HG02759 (cell line): ENCODE measurements around the gene PRKAG2.

Experiments
- ATAC-seq: cut with Tn5 transposase; IDR thresholded peaks from one replicate; pipeline ENCODE4 v1.9.1; 2021; ENCODE audit warnings: mild to moderate bottlenecking, moderate library complexity; ENCODE audit not compliant: unreplicated experiment

PRKAG2 gene

DNA sequence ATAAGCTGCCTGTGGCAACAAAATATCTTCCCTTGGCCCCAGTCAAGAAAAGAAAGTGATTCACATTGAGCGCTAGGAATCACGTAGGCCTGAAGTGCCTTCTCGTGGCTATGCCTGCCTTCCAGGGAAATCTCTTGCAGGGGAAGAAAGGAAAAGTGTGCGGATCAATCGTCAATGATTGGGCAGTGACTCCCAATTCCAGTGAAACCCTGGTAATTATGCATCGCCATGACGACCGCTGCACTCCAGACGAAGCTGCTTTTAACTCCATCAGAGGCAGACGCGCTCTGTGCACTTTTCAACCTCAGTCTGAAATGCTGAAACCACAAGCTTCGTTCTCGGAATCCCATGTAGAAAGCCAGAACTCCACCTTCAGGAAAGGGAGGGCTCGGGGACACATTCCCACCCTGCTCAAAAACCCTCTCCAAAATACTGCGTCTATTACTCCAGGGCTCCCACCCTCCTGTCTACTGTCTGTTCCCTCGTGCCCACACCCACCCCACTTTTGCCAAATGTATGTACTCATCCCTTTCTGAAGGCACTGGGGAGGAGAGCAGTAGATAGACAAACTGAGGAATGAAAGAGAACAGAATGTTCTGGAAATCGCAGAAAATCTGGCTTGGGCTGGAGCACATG is 24.2 kb upstream of the PRKAG2 start:
- ATAC-seq = no peak

DNA sequence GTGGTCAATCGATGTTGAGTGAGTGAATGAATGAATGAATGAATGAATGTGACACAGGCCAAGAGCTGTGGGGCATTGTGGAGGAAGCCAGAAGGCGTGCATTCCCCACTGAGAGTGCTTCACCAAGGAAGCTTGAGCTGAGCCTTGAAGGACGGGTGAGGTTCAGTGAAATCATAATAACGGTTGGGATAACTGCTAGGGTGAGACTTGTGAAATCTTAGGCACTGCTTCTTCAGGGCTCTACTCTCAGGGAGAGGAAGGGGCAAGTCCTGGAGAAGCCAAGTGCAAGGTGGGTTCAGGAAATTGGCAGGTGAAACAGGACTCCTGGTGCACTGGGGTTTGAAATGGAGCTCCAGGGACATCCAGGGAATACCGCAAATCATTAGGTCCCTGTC is 23.7 kb upstream of the PRKAG2 start:
- no peak for ATAC-seq

DNA sequence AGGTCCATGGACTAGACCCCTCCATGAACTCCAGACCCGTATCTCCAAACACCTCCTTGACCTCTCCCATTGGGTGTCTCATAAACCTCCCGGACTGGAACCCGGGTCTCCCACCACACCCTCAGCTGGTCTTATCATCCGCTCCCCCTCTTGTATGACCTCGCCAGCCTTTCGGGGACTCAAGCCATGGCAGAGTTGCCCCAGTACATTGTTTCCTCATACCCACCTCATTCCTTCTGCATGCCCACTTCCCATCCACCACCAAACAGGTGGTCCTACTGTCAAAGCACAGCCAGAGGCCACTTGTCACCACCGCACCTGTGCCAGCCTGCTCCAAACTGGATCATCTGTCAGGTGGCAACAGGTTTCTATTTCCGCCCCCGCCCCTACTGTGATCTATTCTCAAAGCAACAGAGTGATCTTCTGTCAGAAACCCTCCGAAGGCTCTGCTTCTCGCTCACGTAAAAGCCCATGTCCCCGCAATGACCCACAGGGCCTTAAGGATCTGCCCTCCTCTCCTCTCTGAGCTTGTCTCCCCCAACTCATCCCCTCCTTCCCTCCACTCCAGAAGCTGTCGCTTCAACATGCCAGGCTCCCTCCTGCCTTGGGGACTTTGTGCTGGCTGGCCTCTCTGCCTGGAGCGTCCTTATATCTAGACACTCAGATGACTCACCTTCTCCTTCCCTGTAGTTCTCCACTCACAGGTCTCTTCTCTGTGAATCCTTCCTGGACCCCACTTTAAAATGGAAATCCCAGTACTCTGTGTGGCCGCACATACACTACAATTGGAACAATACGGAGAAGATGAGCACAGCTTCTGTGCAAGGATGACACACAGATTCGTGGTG is 22.8 kb upstream of the PRKAG2 start:
- ATAC-seq = no peak

DNA sequence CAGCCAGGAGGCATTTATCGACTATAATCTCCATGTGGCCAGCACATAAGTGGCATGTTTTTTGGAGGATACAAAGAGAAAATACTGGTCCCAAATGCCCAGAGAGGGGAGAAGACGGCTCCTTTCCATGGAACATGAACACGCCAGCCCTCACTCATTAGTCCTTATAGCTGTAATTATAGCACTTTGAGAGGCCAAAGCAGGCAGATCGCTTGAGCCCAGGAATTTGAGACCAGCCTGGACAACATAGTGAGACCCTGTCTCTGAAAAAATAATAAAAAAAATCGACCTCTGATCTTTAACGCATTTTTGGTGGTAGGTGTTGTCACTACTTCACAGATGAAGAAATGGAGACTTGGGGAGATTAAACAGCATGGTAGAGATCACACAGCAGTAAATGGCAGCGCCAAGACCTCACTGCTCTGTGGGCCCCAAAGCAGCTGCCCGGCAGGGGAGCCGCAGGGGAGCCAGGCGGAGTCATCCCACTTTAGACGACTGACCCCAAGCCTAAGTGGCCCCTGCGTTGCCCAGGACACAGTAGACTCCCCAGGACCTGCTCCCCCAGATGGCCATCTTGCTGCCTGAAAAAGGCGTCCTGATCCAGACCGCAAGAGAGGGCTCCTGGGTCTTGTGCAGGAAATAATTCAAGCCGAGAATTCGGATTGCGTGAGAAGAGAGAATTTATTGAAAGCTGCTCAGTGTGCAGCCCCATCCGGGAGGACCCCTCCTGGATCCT is 21.2 kb upstream of the PRKAG2 start:
- ATAC-seq = no peak

DNA sequence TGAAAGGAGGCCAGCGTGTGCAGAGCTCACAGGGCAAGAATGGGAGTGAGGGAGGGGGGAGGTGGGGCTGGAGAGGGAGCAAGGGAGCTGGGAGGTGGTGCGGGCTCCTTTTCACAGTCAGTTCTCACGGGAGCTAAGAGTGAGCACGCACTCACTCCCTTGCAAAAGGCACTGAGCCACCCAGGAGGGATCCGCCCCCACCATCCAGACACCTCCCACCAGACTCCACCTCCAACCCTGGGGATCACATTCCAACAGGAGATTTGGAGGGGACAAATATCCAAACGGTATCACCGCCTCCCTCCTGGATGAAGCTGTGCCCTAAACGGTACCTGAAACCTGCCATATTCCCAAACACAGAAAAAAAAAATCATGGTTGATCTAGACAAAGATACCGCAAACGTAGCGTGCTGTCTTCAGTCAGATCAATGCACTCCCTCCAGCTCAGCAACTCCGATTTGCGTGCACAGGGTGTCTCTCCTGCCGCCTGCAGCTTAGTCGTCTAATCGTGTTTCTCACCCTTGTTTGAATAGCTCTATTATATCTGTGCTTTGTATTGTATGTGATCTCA is 20.3 kb upstream of the PRKAG2 start:
- no peak for ATAC-seq

DNA sequence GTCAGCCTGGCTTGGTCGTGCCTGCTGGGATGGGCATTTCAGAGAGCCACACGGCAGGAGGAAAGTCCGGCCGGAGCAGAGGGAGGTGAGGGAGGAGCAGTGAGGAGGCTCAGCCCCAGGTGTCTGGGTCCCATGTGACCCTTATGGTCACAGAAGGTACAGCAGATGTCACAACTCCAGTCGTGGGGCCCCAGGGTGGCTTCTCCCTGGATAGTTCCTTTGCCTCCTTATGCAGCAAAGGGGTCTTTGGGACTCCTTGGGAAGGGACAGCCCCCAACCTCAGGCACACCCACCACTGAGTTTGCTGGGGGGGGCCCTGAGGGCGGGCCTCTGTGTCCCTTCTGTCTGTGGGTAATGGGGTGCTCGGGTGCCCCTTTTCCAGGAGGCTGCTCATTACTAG is 19.6 kb upstream of the PRKAG2 start:
- no peak for ATAC-seq

DNA sequence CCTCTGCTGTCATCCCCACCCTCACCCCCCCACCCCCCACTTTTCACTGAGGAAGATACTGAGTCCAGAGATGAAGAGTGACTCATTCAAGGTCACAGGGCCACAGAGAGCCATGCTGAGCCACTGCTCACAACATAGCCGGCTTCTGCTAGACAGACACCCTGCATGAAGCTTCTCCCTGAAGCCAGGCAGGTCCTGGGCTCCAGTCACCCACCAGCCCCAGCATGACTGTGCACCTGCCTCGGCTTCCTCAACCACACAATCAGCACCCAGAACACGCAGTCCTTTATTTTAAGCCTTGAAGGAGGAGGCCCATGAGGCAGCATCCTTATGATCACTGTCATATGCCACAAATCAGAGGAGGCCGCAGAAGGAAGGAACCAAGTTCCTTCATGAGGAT is 19.2 kb upstream of the PRKAG2 start:
- ATAC-seq = no peak

DNA sequence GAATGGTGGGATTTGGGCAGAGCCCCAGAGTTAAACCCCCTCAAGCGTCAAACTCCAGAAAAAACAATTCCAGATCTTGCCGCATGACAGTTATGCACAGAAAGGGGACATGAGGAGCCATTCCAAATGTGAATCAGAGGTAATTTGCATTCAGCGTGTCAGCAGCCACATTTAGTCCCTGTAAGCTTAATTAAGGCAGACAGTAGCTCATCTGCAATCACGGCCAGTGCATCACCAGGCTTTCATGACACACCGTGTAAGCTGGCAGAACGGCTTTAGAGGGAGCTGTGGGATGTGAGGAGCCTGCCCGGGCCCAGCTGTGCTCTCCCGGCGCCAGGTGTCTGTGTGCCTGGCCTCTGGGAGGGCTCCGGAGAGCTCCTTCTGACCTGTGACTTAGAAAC is 18.7 kb upstream of the PRKAG2 start:
- ATAC-seq = no peak

DNA sequence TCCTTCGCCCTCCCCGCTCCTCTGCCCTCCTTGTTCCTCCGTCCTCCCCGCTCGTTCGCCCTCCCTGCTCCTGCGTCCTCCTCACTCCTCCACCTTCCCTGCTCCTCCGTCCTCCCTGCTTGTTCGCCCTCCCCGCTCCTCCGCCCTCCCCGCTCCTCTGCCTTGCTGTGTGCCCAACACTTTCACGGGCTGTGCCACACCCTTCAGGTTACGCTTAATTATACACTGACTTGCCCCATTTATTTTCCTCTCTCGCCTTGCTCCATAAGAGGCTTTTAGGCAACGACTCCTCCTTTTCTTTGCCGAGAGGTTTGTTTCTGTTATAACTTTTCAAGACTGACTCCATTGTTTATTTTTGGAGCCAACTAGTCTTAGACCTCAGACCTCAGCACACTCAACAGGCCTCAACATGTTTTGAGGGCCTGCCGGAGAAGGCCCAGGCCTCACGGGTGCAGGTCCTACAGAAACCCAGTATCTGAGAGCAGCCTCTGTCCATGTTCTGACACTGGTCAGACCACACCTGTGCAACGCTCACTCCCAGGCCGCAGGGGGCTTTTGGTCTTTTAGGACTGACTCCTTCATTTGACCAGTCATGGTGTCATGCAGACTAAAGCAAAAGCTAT is 18.2 kb upstream of the PRKAG2 start:
- ATAC-seq = no peak

DNA sequence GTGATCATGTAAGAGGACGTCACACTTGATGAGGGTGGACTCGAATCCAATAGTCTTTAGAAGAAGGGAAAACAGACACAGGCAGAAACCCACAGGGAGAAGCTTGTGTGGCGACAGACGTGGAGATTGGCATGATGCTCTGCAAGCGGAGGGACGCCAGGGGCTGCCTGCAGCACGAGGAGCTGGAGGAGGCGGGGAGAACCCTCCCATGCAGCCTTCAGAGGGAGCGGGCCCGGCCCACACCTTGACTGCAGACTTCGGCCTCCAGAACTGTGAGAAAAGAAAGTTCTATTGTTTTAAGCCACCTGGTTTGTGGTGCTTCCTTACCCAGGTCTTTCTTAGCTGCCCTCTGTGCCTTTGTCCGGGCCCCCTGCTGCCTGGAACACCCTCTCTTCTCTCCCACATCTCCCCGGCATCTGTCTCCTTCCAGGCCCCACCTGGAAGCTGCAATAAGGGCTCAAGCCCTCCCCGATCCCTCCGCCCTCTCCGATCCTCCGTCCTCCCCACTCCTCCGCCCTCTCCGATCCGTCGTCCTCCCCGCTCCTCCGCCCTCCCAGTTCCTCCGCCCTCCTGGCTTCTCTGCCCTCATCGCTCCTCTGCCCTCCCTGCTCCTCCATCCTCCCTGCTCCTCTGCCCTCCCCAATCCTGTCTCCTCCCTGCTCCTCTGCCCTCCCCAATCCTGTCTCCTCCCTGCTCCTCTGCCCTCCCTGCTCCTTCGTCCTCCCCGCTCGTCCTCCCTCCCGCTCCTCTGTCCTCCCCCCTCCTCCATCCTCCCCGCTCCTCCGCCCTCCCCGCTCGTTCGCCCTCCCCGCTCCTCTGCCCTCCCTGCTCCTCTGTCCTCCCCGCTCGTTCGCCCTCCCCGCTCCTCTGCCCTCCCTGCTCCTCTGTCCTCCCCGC is 17.4 kb upstream of the PRKAG2 start:
- no peak for ATAC-seq

DNA sequence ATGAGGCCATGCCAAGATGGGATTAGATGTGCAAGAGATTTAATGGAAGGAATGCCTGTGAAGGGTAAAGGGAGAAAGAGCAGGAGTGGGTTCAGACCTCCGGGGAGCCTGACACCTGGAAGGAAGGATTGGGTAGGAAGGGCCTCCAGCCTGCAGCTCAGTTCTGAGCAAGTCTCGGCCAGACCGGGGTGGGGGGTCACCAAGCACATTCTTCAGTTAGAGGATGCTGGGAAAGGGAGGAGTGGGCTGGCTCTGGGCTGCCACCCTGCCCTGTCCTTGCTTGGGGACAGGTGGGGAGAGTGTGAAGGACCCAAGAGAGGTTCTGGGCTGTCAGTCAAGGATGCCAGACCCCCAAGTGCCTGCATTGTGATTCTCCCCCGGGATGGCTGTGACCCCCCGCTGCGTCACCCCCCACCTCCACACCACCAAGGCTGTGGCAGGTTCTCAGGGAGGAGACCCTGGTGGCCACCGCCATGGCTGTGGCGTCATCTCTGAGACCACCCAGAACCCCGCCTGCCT is 16.5 kb upstream of the PRKAG2 start:
- no peak for ATAC-seq

DNA sequence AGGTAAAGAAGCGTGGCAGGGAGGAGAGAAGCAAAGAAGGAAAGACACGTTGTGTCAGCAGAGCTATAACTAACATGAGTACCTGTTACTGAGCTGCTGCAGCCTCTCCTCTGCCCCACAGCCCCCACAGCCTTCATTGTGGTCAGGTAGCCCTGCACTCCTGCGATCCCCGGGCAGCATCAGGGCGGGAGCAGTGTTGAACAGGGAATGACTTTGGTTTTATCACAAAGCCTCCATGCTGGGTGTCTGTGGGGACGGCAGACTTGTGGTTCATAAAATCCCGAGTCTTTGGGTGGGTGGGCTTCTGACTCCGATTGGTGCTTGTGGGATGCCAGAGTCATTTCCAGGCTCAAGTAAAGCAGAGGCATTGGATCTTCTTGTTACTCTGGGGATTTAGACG is 14.8 kb upstream of the PRKAG2 start:
- no peak for ATAC-seq

DNA sequence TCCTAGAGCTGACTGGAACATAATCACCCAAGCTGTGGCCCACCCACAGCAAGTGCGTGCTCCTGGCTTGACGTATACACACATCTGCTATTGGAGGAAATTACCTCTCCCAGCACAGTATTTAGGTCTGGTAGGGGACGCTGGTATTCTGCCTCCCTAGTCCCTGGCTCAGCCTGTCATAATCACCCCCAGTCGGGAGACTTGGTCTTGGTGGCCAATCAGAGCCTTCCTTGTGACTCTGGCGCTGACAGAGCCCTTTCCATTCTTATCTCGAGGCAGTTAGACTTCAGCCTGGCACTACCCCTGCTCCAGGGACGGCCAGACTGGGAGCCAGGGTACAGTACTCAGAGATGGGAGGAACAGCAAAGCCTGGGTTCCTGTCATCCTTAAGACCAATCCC is 14.3 kb upstream of the PRKAG2 start:
- ATAC-seq = no peak

DNA sequence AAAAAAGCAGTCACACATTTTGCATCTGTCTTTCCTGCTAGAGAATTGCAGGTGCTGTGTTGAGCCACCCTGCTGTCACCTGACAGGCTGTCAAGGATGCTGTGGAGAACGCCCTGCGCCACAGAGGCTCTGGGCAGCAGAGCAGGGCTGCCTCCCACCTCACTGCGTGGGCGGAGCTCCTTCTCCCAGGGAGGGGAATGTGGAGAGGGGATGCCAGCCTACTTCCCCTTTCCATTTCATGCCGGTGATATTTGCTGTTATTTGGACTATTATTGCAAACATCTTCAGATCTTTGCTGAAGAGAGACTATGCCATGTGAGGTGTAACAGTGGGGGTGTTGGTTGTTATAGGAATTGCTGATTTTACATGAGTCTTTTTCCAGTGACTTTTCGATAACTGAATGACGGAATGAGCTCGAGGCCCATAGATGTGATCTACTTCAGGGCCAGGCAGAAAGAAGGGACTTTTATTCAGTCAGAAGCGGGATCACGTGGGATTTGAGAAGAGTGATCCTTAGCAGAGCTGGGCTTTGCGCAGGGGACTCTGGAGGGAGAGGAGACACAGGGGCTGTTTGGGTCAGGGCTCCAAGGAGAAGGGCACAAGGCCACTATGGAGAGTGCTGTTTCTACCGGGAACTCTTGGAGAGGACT is 13.6 kb upstream of the PRKAG2 start:
- no peak for ATAC-seq

DNA sequence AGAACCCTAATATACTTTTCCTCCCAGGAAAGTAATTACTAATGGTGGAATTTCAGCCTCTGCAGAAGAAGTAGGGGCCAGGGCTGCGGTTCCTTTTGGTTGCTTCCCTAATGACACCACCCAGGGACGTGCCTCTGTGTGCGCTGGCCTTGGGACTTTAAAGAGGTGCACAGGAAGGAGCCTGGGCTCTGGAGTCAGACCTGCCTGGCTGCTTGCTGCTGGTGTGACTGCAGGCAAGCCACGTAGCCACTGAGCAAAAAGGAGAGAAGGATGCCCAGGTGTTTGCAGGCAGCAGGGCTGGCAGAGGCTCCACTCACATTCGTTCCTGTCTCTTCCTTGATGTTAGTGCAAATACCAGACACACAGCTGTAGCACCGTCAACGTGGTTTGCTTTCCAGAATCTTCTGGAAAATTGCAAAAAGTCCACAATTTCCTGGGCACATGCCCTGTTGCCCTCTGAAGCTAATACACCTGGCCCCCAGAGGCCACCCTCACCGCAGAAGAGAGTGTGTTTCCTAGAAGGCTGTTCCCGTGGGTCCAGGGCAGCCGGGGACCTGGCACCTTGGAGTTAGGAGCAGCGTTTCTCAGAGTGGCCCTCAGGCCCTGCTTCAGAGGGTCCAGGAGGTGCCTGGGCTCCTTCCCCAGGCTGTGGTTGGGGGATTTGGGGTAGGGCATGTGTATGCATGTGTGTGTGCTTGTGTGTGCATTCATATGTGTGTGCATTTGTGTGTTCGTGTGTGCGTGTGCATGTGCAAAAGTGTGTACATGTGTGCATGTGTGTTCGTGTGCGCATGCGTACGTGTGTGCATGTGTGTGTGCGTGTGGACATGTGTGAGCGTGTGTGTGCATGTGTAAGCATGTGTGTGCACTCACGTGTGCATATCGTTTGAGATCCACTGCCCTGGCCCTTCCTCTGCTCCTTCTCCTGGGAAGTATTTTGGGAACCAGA is 12.8 kb upstream of the PRKAG2 start:
- ATAC-seq = no peak

DNA sequence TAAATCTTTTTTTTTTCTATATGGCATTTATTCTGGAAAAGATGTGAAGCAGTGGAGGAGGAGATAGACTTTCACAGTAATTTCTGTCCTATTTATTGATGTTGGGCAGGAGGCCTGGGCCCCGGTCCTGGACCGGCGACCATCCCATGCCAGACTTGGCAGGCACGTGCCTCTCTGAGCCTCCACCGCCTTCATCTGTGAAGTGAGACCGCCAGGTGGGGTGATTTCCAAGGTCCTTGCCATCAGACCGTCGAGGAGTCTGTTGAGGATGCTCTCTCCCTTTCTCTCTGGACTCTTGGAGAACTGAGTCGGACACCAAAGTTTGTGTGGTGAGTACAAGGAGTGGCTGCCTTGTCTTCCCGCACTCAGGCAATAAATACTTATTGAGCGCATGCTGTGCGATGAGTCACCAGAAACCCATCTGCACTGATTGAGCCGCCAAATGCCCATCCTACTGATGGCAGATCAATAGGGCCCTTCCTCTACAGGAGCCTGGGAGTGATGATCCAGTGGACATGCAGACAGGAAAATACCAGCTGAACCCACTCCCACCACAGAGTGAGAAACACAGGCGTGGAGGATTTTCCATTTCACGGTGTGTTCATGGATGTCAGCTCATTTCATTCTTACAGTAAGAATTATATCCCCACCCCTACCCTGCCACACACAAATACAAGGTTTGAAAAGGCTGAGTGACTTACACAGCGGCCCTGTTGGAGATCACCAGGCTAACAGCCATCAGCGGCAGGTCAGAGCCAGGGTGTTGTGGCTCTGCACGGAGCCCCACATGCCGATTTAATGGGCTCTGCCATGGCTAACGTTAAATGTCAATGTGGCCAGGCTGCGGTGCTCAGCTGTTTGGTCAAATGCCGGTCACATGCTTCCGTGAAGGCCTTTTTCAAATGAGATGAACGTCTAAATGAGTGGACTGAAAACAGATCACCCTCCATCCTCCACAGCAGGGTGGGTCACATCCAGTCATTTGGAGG is 11.5 kb upstream of the PRKAG2 start:
- no peak for ATAC-seq

DNA sequence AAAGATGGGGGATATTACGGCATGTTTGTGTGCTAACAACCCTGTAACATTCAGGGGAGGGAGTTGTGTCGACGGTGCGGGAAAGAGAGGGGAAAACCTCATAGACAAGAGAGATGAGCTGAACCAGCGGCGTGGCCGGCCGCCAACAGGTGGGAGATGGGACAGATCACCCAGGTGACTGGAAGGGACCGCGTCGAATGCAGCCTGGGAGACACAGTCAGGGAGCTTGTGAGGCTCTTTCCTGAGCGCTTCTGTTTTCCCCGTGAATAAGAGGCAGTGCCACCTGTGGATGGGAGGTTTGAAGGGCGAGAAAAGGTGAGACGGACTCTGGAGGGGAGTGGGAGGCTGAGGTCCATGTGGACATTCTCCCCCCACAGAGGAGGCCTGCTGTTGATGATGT is 9.9 kb upstream of the PRKAG2 start:
- no peak for ATAC-seq
